GM18520 (cell line): Measurements from ENCODE around the gene SHANK3.

Source experiments
- ATAC-seq: cut with Tn5 transposase; IDR thresholded peaks from one replicate; pipeline ENCODE4 v1.9.1; 2021; ENCODE audit not compliant: unreplicated experiment

The SHANK3 gene

DNA sequence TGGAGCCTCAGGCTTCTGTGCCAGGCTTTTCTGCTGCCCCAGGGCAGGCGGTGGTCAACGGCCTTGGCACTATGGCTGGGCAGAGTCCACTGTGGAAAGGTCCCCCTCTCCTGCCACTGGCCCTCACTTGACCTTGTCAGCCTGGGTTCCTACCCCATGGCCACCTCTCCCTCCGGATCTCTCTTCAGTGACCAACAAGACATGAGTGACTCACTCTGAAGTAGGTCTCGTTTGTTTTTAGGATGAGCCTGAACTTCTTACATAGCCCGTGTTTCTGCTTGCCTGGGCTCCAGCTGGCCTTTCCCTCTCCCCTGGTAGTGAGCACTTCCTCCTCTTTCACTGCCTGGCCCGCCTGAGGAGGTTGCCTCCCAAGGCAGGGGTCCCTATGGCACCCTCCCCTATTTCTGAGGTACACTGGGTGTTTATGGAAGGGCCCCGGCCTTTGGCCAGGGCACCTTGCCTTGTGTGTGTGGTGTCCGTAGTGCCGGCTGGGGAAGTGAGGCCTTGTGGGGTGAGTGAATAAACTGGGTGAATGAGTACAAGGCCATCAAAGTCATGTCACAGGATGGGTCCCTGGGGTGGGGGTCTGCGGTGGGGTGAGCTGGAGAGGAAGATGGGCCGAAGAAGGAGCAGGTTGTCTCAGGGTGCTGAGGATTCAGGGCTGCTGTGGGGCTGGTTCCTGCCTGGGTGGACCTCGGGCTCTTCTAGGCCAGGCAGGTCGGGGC is 5.0 kb downstream of the SHANK3 start:
- ATAC-seq = no peak

DNA sequence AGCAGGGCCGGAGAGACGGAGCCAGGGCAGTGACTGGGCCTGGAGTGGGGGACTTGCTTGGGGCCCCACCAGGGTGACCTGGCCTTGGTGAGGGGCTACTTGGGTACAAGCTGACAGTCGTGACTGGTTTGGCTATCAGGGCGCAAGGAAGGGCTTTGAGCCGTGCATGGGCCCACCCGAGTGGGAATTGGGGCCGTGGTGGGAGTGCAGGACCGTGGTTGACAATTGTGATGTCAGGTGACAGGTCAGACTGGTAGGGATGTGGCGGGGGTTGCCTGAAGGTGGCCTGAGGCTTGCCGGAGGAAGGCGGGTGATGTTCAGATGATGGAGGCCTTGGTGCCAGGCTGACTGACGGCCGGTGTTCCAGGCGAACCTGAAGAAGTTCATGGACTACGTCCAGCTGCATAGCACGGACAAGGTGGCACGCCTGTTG is 5.6 kb downstream of the SHANK3 start:
- no peak for ATAC-seq

DNA sequence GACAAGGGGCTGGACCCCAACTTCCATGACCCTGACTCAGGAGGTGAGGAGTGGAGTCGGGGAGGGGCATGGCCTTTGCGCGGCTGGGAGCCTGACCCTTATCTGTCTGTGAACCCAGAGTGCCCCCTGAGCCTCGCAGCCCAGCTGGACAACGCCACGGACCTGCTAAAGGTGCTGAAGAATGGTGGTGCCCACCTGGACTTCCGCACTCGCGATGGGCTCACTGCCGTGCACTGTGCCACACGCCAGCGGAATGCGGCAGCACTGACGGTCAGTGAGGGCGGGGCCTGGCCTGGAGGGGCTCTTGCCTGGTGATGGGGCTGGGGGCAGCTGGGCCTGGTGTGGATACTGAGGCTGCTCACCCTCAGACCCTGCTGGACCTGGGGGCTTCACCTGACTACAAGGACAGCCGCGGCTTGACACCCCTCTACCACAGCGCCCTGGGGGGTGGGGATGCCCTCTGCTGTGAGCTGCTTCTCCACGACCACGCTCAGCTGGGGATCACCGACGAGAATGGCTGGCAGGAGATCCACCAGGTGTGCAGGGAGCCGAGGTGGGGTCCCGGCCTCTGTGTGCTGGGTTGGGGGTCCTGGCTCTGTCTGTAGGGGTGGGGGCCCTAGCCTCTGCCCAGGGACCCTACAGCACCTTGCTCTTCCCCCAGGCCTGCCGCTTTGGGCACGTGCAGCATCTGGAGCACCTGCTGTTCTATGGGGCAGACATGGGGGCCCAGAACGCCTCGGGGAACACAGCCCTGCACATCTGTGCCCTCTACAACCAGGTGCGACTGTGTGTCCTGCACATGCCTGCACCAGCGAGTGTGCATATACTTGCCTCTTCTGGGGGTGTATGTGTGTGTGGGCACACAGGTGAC is 6.3 kb downstream of the SHANK3 start:
- ATAC-seq = no peak

DNA sequence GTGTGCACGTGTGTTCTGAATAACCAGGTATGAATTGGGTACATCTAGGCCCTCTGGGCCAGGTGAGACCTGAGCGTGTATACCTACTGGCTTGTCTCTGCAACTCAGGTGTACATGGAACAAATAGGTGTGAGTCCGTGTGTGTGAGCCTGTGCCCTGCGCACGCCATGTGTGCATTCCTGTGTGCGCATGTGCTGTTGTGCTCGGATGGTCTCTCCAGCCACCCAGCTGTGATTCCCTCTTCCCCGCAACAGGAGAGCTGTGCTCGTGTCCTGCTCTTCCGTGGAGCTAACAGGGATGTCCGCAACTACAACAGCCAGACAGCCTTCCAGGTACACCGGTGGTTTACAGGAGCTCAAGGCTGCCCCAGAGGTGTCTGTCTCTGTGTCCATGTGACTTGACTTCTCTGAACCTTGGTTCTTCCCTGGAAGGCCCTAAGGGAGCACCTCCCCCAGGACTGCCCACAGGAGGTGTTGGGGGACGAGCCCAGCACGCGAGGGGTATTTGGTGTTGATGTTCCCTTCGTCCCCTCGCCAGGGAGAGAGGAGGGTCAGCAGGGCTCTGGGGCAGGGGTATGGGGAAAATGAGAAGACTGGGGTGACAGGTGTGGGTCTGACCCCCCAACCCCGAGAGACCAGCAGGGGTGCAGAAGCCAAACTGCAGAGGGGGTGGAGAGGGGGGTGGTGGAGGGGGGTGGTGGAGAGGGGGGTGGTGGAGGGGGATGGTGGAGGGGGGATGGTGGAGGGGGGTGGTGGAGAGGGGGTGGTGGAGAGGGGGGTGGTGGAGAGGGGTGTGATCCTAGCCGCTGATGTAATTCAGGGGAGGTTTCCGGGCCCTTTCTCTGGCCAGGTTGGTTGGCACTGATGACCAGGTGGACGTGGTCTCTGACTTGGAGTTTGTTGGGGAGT is 10.7 kb downstream of the SHANK3 start:
- no peak for ATAC-seq

DNA sequence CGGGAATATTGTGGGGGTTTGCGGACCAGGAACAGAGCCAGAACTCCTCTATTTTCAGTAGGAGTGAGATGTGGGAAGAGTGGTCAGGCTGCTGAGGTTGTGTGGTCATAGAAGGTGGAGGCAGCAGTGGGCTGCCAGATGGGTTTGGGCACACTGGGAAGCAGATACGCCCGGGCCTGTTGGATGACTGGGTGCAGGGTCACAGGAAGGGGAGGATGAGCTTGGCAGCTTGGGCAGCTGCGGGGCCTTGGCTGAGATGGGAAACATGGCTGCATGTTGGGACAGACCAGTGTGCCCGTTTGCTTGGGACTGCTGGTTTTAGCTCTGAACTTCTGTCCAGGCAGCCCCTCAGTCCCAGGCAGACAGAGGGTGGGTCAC is 11.4 kb downstream of the SHANK3 start:
- no peak for ATAC-seq

DNA sequence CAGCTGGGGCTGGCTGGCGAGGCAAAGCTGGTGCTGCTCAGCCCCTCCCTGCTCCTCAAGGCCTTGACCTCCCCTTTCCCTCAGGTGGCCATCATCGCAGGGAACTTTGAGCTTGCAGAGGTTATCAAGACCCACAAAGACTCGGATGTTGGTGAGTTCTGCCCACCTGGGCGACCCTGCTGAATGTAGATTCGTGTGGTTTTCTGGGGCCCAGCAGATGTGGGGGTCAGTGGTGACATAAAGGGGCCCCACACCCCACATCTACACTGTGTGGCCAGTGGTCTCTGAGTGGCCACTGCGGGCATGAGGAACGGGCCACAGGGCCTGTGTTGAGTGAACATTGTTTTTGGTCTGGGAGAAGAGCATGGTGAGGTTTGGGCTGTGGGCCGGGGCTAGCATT is 11.9 kb downstream of the SHANK3 start:
- ATAC-seq = no peak

DNA sequence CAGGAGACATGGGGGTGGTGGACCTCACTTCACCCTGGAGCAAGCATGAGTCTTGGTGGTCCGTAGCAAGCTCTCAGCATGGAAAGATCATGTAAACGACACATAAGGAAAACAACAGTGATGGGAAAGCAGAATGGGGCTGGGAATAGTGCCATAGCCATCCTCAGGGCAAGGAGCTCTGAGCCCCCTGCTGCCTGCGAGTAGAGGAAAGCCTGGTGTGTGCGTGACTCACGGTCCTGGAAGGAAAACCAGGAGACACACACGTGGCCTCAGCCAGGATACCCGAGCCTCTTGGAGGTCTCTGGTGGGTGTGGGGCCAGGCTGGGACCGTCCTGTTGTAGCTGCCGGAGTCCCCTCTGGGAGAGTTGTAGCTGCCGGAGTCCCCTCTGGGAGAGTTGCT is 12.4 kb downstream of the SHANK3 start:
- no peak for ATAC-seq

DNA sequence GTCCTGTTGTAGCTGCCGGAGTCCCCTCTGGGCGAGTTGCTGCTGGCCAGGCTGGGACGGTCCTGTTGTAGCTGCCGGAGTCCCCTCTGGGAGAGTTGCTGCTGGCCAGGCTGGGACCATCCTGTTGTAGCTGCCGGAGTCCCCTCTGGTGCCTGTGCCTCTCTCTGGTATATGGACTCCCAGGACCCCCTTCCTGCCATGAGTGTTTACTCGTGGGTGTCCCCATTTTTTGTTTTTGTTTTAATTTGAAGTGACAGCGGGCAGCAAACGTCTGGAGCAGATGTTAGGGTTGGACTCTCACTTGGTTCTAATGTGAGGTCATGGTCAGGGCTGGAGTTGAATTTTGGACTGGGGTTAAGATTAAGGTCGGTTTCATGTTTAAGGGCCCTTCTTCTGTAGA is 14.2 kb downstream of the SHANK3 start:
- ATAC-seq = no peak

DNA sequence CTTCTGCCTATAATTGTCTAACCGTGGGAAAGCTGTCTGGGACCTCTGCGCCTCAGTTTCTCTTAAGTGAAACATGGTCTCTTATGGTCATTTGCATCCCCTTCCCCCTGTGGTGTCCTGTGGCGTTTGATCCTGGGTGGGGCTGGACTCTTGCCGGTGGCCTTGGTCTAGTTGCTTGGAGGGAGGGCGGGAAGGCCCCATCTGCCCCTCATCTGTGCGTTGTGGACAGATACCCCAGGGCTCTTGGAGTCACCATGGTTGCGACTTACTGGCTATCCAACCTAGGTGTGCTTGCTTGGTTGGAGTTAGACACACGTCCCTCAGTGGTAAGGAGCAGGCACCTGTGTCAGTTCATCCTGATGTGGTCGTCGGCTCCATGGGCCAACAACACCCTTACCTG is 15.2 kb downstream of the SHANK3 start:
- ATAC-seq = no peak

DNA sequence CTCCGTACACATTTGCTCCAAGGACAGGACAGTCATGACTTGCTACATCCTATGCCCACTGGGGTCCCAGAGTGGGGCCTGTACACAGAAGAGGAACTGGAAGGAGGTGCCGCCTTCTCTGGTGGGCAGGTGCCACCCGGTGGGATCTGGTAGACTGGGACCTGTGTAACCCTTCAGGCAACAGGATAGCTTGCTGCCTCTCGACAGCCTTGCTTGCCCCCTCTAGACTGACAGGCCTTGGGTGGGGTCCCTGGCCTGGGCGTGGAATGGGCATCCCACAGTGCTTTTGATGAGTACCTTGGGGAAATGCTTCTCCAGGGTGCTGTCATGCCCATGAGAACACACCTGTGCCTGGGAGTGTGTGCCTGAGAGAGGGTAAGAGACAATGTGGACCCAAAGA is 15.8 kb downstream of the SHANK3 start:
- ATAC-seq = no peak

DNA sequence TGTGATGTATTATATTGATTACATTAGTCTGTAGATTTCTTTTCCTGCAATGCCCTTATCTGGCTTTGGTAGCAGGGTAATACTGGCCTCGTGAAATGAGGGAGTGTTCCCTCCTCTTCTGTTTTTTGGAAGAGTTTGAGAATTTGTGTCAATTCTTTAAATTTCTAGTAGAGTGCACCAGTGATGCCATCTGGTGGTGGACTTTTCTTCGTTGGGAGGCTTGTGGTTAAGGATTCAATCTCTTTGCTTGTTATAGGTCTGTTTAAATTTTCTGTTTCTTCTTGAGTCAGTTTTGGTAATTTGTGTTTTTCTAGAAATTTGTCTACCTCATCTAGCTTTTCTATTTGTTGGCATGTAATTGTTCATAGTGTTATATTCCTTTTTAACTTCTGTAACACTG is 18.9 kb downstream of the SHANK3 start:
- ATAC-seq = no peak

DNA sequence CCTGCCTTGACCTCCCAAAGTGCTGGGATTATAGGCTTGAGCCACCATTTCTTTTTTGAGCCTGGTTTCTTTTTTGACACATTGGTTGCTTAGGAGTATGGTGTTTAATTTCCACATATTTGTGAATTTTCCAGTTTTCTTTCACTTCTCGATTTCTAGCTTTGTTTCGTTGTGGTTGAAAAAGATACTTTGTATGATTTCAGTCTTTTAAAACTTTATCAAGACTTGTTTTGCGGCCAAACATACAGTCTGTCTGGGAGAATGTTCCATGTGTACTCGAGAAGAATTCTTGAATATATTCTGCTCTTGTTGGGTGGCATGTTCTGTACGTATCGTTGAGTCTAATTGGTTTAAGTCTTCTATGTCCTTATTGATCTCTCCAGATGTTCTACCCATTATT is 20.8 kb downstream of the SHANK3 start:
- no peak for ATAC-seq

DNA sequence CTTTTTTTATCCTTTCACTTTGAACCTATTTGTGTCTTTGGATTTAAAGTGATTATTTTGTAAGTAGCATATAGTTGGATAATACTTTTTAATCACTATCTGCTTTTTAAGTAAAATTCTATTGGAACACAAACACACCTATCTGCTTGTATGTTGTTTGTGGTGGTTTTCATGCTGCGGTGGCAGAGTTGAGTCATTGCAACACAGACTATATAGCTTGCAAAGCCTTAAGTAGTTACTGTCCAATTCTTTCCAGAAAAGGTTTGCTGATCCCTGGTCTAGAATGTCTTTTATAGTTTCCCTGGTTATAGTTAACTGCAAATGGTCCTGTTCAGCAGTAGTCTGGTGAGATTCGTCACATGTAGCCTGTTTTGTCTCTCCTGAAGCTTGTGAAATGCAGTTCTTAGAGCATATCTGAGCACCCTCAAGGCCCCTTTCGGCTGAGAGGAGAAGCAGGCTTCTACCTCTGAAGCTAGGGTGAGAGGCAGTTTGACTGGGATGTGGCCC is 21.5 kb downstream of the SHANK3 start:
- no peak for ATAC-seq

DNA sequence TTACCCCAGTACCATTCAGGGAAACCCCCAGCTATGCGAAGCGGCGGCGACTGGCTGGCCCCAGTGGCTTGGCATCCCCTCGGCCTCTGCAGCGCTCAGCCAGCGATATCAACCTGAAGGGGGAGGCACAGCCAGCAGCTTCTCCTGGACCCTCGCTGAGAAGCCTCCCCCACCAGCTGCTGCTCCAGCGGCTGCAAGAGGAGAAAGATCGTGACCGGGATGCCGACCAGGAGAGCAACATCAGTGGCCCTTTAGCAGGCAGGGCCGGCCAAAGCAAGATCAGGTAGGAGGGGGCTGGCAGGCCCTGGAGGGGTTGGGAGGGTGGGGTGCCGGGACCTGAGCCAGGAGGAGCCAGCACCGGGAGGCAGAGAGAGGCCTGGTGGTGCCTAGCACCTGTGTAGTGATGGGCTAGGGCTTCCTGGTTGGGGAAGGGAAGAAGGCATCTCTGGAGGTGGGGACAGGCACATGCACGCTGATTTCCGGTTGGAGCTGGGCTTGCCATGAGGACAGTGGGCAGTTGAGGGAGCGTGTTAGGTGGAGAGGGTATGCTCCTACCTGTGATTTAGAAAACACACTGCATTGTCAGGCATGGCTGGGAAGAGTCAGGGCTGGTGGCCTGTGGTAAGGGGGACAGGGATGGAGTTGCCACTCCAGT is 22.3 kb downstream of the SHANK3 start:
- no peak for ATAC-seq

DNA sequence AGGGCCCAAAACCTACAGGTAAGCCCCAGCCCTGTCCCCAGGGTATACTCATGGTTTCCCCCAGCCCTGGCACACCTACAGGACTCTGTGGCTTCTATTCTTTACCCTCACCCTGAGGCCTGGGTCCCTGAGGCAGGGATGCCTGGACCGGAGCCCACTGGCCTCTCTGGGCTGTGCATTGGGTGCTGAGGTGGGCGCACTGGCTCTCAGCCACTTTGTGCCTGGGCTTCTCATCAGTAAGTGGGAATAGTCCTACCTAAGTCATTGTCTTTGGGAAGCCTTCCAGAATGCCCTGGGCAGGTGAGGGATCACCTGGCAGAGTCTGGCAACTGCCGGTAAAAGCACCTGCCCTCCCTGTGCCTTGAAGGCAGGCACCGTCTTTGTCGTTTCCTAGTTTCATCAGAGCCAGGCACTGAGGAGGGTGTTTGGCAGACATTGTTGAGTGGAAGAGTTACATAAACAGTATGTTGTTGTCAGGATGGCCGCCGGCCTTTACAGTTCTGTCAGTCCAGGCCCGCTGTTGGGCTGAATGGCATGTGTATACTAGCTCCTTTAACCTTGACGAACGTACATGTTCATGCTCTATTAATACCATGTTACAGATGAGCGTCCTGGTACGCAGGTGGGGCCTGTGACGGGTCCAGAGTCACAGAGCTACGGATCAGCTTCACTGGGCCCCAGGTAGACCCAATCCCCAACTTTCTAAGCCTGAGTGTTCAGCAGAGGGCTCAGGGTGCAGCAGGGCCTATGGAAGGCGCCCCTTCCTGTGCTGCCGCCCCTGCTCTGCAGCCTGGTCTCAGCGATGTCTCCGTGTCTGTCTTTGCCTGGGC is 23.0 kb downstream of the SHANK3 start:
- no peak for ATAC-seq

DNA sequence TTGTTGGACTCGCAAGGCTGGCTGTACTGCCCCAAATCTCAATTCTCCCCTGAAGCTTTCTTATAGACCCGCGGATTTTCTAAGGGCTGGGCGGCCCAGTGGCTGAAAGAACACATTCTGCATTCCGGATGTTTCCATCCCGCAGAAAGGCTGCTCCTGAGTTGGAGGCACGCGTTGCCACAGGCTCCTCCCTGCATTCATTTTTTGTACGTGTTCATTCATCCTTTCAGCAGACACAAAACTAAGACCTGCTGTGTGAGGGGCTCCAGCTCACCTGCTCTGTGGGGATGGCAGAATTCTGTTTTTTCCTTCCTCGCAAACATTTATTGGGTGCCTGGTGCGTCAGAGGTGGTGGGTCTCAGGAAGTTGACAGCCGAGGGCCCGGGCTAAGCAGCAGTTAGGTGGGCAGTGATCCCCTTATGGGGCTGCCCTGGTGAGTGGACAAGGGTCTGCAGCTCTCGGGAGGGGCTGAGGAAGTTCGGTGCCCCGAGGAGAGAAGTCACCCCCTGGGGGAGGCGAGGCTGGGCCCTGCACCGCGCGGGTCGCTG is 23.7 kb downstream of the SHANK3 start:
- ATAC-seq = no peak

DNA sequence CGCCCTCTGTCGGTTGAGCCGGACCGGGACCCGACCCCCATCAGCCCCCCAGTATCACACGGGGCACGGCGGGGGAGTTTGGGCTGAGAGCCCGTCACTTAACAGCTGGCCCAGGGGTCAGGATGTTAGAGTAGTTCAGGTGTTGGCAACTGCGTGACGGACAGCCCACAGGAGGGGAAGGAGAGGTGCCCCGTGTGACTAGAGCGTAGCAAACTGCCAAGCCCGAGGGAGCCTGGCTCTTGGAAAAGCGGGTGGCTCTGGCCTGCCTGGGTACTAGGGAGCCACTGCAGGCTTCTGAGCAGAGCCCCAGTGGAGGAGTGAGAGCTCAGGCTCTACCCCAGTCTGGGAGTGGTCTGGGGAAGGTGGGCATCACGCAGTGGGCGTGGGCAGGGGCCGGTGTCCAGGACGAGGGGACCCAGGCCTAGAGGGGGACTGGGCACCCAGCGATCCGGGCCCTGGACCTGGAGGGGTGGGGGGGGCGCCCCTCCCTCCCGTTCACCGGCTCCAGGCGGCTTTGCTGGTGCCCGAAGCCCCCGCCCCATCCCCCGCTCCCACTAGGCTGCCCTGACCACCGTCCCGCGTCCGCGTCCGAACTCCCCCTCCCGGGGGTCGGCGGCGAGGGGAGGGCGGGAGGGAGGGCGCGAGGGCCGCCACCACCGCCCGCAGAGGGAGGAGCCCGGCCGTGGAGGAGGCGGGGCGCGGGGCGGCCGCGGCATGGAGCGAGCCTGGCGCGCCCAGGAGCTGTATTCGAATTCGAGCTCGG is 24.4 kb downstream of the SHANK3 start:
- ATAC-seq = no peak

DNA sequence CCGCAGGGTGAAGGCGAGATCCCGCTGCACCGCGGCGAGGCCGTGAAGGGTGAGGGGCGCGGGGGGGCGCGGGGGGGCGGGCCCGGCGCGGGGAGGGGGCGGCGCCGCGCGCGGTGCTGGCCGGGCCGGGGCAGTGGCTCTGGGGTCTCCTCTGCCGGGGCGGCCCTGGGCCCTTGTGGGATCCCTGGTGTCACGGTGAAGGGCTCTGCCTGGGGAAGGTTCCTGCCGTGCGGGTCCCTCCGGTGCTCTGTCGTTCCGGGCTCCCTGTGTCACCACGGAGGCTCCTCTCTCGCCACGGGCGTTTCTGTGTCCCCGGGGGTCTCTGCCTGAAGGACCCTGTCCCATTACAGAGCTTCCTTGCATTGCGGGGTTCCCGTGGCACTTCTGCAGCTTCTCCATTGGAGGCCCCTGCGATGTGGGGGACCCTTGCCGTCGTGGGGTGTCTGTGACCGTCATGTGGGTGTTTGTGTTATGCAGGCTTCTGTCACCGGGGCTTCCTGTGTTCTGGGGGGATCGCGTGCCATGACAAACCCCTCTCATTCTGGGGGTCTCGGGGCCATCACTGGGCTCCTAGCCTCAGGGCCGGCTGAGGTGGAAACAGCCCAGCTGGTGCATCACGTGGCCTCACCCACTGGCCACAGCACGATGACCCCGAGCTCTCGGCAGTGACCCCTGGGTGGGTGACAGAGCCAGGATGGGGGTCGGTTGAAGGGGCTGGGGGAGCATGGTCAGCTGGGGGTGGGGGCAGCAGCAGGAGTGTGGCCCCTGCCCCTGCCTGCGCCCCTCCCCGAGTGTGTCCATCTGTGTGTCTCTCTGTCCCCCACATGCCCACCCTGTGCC is 25.3 kb downstream of the SHANK3 start:
- no peak for ATAC-seq
